ENCODE data around the gene SLC12A3. TPM values are rescaled to one million over a fixed set of nuclear protein-coding genes. Genes with fewer than 3 reads are reported as not detected.

SLC12A3 gene
- polyA plus RNA-seq, 2 of the 4 experiments (the other 2 are of a cell fraction), result 0.08 to 0.09 TPM

GRCh38 chr16:56852968-56853367, 12.0 kb upstream of the SLC12A3 start:
- no peaks in the 10 kb centered on the region for H3K9me3 ChIP-seq
- WGBS (ENCODE audit: missing lambda C conversion rate), result 94% methylated on average over 11 of the region's 11 CpGs
- TF ChIP-seq ZNF302 (CRISPR knock-in tag; IDR thresholded peaks at IDR 0.05) (no peak), HDAC2 (IDR thresholded peaks at IDR 0.05) (no peak), ELK1 (IDR thresholded peaks at IDR 0.05; ENCODE audit: low read depth, low read length) (no peak)
- FAIRE-seq, result no peak
- no peak for ATAC-seq
- POLR2A ChIA-PET, result no interaction called here
- H3K4me2 ChIP-seq, result no peak overlapping the region
- no peak overlapping the region for H3K27ac ChIP-seq
- no peak overlapping the region for H3K4me3 ChIP-seq
- peaks cover 52% of the 10 kb centered on the region for H3K4me1 ChIP-seq
- CTCF ChIA-PET, result interaction anchor here (1.3 to 12.8 kb wide), 7 partner anchors 9 to 110 kb away, joined by 4 to 151 read pairs (median 6); partner anchors contain the start of gene SLC12A3
- no peak for DNase-seq (ENCODE audit: low read depth in 1 of 2, low spot score in 1 of 2)

GRCh38 chr16:56855201-56855600, 9.8 kb upstream of the SLC12A3 start:
- Histone ChIP-seq H3K27ac (no peak overlapping the region), H3K4me2 (no peak overlapping the region), H3K9me3 (no peaks in the 10 kb centered on the region), H3K4me1 (peaks cover 29% of the 10 kb centered on the region), H3K4me3 (no peak overlapping the region)
- CTCF ChIA-PET, result interaction anchor here (1.2 to 12.8 kb wide), 4 partner anchors 10 to 63 kb away, joined by 3 to 151 read pairs (median 75); partner anchors contain the start of gene SLC12A3
- POLR2A ChIA-PET, result no interaction called here
- FAIRE-seq (no peak), ATAC-seq (no peak), DNase-seq (ENCODE audit: low read depth in 1 of 2, low spot score in 1 of 2) (no peak)
- TF ChIP-seq ATOH8 (CRISPR knock-in tag; IDR thresholded peaks at IDR 0.05; ENCODE audit: low read depth) (no peak), ZC3H11A (IDR thresholded peaks at IDR 0.05) (no peak), REST (IDR thresholded peaks at IDR 0.05) (no peak), ZFP36 (IDR thresholded peaks at IDR 0.05; ENCODE audit: borderline replicate concordance, partially characterized antibody) (no peak), MAFK (IDR thresholded peaks at IDR 0.05; ENCODE audit: partially characterized antibody) (no peak), HES2 (IDR thresholded peaks at IDR 0.05) (no peak), HOXB5 (CRISPR knock-in tag; IDR thresholded peaks at IDR 0.05) (no peak), RFX5 (IDR thresholded peaks at IDR 0.05) (no peak), PBX3 (IDR thresholded peaks at IDR 0.05) (no peak), FOXS1 (CRISPR knock-in tag; IDR thresholded peaks at IDR 0.05) (no peak), JUNB (IDR thresholded peaks at IDR 0.05) (no peak), RAD21 (conservative IDR thresholded peaks at IDR 0.05 in 1 of 2, IDR thresholded peaks at IDR 0.05 in 1 of 2) (no peak), USF2 (IDR thresholded peaks at IDR 0.05) (no peak), SREBF2 (IDR thresholded peaks at IDR 0.05) (no peak)
- 82% methylated on average over 6 of the region's 6 CpGs for WGBS (ENCODE audit: missing lambda C conversion rate)

All from A549 (cell line).